GM12873 (cell line): ENCODE data around the gene MYO1D.

Experiments
- TF ChIP-seq, protein P1 (sequence below): IDR thresholded peaks from 2 replicates; pipeline ENCODE4 v1.5.1; 2012; ENCODE audit warnings: low read depth, mild to moderate bottlenecking, moderate library complexity, low read length, control low read depth; ENCODE audit not compliant: insufficient read depth; ENCODE audit errors: missing control alignments

The MYO1D gene

DNA sequence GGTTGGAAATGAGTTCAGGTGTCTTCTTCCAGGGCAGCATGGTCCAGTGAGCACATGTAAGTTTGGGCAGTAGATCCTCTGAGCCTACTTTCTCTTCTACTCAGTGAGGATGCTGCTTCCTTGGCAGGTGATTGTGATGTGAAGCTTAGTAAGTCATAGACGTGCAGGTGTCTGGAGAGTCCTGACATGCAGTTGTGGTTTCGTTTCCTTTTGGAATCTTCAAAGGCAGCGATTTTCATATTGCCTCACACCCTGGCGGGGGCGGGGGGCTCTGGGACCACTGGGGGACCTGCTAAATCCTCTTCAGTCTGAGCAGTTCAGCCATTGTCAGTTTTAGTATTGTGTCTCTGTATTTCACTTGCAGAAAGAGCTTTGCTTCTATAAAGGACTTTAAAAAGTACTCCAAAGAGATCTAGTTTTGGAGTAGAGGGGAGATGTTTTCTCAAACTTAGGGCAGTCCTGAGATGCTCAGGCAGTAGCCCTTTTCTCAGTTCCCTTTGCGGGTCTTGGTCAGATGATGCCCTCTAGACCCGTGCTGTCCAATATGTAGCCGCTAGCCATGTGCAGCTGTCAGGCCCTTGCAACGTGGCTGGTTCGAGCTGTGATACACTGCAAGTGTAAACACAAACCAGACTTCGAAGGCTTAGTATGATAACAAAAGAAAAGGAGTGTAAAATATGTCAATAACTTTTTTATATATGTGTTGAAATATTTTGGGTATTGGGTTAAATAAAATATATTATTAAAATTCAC is 394.2 kb downstream of the MYO1D start:
- TF ChIP-seq, protein P1, sequence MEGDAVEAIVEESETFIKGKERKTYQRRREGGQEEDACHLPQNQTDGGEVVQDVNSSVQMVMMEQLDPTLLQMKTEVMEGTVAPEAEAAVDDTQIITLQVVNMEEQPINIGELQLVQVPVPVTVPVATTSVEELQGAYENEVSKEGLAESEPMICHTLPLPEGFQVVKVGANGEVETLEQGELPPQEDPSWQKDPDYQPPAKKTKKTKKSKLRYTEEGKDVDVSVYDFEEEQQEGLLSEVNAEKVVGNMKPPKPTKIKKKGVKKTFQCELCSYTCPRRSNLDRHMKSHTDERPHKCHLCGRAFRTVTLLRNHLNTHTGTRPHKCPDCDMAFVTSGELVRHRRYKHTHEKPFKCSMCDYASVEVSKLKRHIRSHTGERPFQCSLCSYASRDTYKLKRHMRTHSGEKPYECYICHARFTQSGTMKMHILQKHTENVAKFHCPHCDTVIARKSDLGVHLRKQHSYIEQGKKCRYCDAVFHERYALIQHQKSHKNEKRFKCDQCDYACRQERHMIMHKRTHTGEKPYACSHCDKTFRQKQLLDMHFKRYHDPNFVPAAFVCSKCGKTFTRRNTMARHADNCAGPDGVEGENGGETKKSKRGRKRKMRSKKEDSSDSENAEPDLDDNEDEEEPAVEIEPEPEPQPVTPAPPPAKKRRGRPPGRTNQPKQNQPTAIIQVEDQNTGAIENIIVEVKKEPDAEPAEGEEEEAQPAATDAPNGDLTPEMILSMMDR = no peak

DNA sequence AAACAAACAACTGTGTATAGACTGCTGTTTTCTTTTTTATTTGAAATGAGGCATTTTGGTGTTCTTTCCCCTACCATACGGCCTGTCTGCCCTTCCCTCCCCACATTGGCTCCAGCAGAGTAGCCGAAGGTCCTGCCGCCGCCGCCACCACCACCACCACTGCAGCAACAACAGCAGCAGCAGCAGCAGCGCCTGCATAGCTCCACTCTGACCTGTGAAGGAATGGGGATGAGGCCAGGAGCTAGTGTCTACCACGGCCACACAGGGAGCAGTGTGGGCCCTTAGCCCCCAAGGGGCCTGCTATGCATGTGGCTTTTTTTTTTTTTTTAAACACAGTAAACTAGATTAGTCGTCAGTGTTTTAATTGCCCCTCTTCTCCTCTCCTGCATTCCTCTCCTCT is 395.7 kb downstream of the MYO1D start:
- TF ChIP-seq, protein P1 = no peak

DNA sequence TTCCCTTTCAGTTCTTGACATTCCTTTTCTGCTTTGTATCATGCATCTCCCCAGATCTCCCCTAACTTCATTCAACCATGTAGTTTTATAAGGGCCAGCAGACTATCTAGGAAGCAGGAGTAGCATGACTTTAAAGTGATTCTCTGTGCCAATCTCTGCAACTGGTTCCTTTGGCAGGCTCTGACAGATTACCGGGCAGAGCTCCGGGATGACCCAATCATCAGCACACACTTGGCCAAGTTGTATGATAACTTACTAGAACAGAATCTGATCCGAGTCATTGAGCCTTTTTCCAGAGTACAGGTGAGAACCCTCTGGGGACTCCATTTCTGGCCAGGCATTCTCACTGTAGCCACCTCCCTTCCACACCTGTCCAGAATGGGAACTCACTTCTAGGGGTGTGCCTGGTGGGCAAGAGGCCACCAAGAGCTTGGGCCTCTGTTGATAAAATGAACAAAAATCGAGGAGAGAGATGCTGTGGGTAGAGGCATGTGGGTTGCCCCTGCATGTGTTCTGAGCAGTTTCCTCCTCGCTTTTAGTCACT is 397.8 kb downstream of the MYO1D start:
- TF ChIP-seq, protein P1 = no peak

DNA sequence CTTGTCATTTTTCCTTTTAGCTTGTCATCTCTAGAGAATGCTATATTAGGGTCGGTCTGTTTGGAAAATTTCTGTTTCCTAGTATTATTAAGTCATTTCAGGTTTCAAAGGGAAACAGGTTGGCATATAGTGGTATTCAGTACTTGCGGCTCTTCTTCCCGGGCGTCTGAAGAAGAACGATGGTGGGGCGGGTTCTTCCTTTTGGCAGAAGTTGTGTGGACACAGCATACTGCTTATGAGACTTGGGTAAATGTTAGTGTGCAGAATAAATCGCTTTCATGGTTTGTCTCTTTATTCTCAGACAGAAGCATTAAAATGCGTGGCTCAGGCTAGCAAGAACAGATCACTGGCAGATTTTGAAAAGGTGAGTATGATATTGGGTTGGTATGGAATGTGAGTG is 399.7 kb downstream of the MYO1D start:
- TF ChIP-seq, protein P1 = no peak

DNA sequence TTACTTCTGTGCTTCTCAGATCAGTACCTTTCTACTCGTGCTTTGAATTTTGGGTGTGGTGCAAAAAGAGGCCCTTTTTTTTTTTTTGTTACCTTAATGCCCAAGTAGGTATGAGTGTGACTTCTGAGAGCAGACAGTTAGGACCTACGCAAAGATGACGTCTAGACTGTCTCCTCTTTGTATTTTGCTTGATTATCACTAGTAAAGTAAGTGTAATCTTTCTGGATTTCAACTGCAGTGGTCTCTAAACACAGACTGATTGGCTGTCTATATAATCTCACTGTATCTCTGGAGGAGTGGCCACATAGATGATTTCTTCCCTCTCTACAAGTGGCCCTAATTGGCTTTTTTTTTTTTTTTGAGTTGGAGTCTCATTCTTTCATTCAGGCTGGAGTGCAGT is 401.7 kb downstream of the MYO1D start:
- TF ChIP-seq, protein P1 = no peak

DNA sequence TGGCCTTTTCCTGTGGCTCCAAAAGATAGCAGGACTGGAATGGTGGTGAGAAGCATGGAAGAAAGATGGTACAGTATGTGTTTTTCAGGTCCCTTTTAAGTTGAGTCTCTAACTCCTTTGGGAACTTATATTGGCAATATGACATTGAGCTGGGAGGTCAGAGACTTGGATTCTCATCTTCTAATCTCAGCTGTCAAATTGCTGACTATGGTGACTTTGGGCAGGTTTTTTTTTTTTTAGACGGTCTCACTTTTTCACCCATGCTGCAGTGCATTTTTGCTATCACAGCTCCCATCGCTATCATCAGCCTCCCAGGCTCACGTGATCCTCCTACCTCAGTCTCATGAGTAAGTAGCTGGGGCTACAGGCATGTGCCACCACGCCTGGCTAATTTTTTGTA is 405.3 kb downstream of the MYO1D start:
- TF ChIP-seq, protein P1 = no peak

DNA sequence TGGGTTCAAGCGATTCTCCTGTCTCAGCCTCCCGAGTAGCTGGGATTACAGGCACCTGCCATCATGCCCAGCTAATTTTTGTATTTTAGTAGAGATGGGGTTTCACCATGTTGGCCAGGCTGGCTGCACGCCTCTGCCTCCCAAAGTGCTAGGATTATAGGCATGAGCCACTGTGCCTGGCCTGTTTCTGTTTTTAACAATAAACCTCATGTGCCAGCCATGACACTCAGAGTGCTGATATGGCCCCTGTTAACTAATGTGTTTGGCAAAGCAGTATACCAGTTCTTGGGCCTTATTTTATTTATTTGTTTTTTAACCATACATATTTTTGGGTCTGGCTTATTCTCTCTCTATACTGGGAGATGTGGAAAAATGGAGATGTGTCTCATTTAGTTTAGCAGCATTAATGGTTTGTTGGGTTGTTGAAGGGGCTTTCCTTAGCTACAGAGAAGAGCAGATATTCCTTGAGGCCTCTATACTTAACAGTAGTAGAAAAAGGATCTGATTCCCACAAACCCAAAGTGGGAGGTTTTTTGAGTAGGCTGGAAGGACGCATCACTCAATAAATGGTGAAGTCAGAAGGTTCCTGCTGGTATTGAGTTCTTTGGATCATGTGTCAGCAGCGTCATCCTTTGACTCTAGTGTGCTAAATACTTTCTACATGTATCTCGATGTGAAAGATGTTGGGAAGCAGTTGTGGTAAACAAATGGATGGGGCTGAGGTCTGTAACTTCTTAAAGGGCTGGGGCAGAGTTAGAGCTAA is 406.3 kb downstream of the MYO1D start:
- TF ChIP-seq, protein P1 = no peak
